ENCODE data around the gene C17orf67. TPM values are rescaled to one million over a fixed set of nuclear protein-coding genes. Genes with fewer than 3 reads are reported as not detected.
"Not testable (repeated sequence)": the region's sequence is repeated elsewhere in the genome, so short reads cannot be mapped to it uniquely, and the experiment has no call there.

The C17orf67 gene
- total RNA-seq, 4 donors from 2014 or later = 0.52 to 3.7 (median 1.0) TPM

GRCh38 chr17:56770427-56770826 is 63.3 kb downstream of the C17orf67 start:
- Histone ChIP-seq H3K4me3 (no peak overlapping the region), H3K27me3 (peaks cover 4% of the 10 kb centered on the region), H3K9me3 (no peaks in the 10 kb centered on the region), H3K36me3 (no peaks in the 10 kb centered on the region), H3K27ac (no peak overlapping the region), H3K4me1 (no peaks in the 10 kb centered on the region)
- no peak for DNase-seq (ENCODE audit: low spot score in 2 of 2)
- no peak for TF ChIP-seq POLR2A (IDR thresholded peaks at IDR 0.05)
- no peak for TF ChIP-seq CTCF (IDR thresholded peaks at IDR 0.05)
- no peak for TF ChIP-seq POLR2AphosphoS5 (IDR thresholded peaks at IDR 0.05)
- no peak for TF ChIP-seq EP300 (IDR thresholded peaks at IDR 0.05)

- H3K4me1 ChIP-seq = no peaks in the 10 kb centered on the region
- peaks cover 8% of the 10 kb centered on the region for H3K27me3 ChIP-seq
- no peak for DNase-seq (ENCODE audit: low spot score in 2 of 2)
- H3K27ac ChIP-seq = no peak overlapping the region
- TF ChIP-seq POLR2AphosphoS5 (IDR thresholded peaks at IDR 0.05) (no peak), EP300 (IDR thresholded peaks at IDR 0.05) (no peak), CTCF (IDR thresholded peaks at IDR 0.05) (no peak), POLR2A (IDR thresholded peaks at IDR 0.05) (no peak)
- 87% methylated on average over 4 of the region's 4 CpGs for WGBS
- H3K36me3 ChIP-seq = no peaks in the 10 kb centered on the region
- H3K9me3 ChIP-seq = no peaks in the 10 kb centered on the region
- H3K4me3 ChIP-seq = no peak overlapping the region
Observed at GRCh38 chr17:56765449-56765848, 68.3 kb downstream of the C17orf67 start.

GRCh38 chr17:56762988-56763387 is 70.7 kb downstream of the C17orf67 start:
- peaks cover 8% of the 10 kb centered on the region for H3K27me3 ChIP-seq
- TF ChIP-seq POLR2A (IDR thresholded peaks at IDR 0.05) (no peak), EP300 (IDR thresholded peaks at IDR 0.05) (no peak), POLR2AphosphoS5 (IDR thresholded peaks at IDR 0.05) (no peak), CTCF (IDR thresholded peaks at IDR 0.05) (no peak)
- no peak for DNase-seq (ENCODE audit: low spot score in 2 of 2)
- no peaks in the 10 kb centered on the region for H3K9me3 ChIP-seq
- no peaks in the 10 kb centered on the region for H3K4me1 ChIP-seq
- no peak overlapping the region for H3K27ac ChIP-seq
- no peak overlapping the region for H3K4me3 ChIP-seq
- WGBS = 61% methylated on average over 1 of the region's 1 CpG
- no peaks in the 10 kb centered on the region for H3K36me3 ChIP-seq

GRCh38 chr17:56762144-56762543 is 71.6 kb downstream of the C17orf67 start:
- 94% methylated on average over 5 of the region's 5 CpGs for WGBS
- H3K36me3 ChIP-seq = no peaks in the 10 kb centered on the region

GRCh38 chr17:56761387-56761786 is 72.3 kb downstream of the C17orf67 start:
- Histone ChIP-seq H3K27me3 (peaks cover 8% of the 10 kb centered on the region), H3K27ac (no peak overlapping the region), H3K36me3 (no peaks in the 10 kb centered on the region), H3K4me3 (no peak overlapping the region), H3K4me1 (no peaks in the 10 kb centered on the region), H3K9me3 (no peaks in the 10 kb centered on the region)
- WGBS = 66% methylated on average over 2 of the region's 2 CpGs
- TF ChIP-seq CTCF (IDR thresholded peaks at IDR 0.05) = no peak
- no peak for DNase-seq (ENCODE audit: low spot score in 2 of 2)

More at GRCh38 chr17:56762144-56762543, 71.6 kb downstream of the C17orf67 start:
- DNase-seq (ENCODE audit: low spot score in 2 of 2) = no peak
- no peak overlapping the region for H3K4me3 ChIP-seq
- TF ChIP-seq POLR2AphosphoS5 (IDR thresholded peaks at IDR 0.05) (no peak), CTCF (IDR thresholded peaks at IDR 0.05) (no peak), EP300 (IDR thresholded peaks at IDR 0.05) (no peak), POLR2A (IDR thresholded peaks at IDR 0.05) (no peak)
- H3K27ac ChIP-seq = no peak overlapping the region
- no peaks in the 10 kb centered on the region for H3K9me3 ChIP-seq
- peaks cover 8% of the 10 kb centered on the region for H3K27me3 ChIP-seq
- no peaks in the 10 kb centered on the region for H3K4me1 ChIP-seq

GRCh38 chr17:56757611-56758010 is 76.1 kb downstream of the C17orf67 start:
- not testable (repeated sequence) for H3K27me3 ChIP-seq; H3K4me3 ChIP-seq; H3K27ac ChIP-seq; H3K36me3 ChIP-seq; DNase-seq (ENCODE audit: low spot score in 2 of 2); H3K4me1 ChIP-seq; H3K9me3 ChIP-seq
- WGBS = 90% methylated on average over 7 of the region's 7 CpGs
